Central memory CD8-positive, alpha-beta T cell (primary cell): ENCODE data around the gene HOXA6.
A peak's percentile ranks its signal among the peaks of the same experiment; 100 is the strongest.

ENCODE experiments used
- ATAC-seq: fragments of 150-1000 bp; cut with Tn5 transposase; replicated peaks from 2 replicates; pipeline ENCODE4 v1.10.0; 2022; ENCODE audit warnings: mild to moderate bottlenecking, moderate FRiP score, moderate number of reproducible peaks; ENCODE audit not compliant: poor library complexity, severe bottlenecking; ENCODE audit errors: extremely low read depth
- DNase-seq, 2 donors: peaks; one replicate each; pipeline ENCODE4 v3.0.0; 2021; ENCODE audit warnings: low spot score in 2 of 2
- H3K27ac Mint-ChIP-seq: one replicate; pipeline ENCODE4 v1.8.0; 2022; ENCODE audit warnings: low read depth, mild to moderate bottlenecking, moderate library complexity, mixed read lengths
- H3K27me3 Mint-ChIP-seq: one replicate; pipeline ENCODE4 v1.8.0; 2022; ENCODE audit warnings: mixed read lengths
- H3K36me3 Mint-ChIP-seq: one replicate; pipeline ENCODE4 v1.8.0; 2022; ENCODE audit warnings: mild to moderate bottlenecking, moderate library complexity, mixed read lengths; ENCODE audit not compliant: insufficient read depth
- H3K4me1 Mint-ChIP-seq: one replicate; pipeline ENCODE4 v1.8.0; 2022; ENCODE audit warnings: mixed read lengths
- H3K4me3 Mint-ChIP-seq: one replicate; pipeline ENCODE4 v1.8.0; 2022; ENCODE audit warnings: mild to moderate bottlenecking, moderate library complexity, mixed read lengths
- H3K9me3 Mint-ChIP-seq: one replicate; pipeline ENCODE4 v1.8.0; 2022; ENCODE audit warnings: mixed read lengths

HOXA6 gene

DNA sequence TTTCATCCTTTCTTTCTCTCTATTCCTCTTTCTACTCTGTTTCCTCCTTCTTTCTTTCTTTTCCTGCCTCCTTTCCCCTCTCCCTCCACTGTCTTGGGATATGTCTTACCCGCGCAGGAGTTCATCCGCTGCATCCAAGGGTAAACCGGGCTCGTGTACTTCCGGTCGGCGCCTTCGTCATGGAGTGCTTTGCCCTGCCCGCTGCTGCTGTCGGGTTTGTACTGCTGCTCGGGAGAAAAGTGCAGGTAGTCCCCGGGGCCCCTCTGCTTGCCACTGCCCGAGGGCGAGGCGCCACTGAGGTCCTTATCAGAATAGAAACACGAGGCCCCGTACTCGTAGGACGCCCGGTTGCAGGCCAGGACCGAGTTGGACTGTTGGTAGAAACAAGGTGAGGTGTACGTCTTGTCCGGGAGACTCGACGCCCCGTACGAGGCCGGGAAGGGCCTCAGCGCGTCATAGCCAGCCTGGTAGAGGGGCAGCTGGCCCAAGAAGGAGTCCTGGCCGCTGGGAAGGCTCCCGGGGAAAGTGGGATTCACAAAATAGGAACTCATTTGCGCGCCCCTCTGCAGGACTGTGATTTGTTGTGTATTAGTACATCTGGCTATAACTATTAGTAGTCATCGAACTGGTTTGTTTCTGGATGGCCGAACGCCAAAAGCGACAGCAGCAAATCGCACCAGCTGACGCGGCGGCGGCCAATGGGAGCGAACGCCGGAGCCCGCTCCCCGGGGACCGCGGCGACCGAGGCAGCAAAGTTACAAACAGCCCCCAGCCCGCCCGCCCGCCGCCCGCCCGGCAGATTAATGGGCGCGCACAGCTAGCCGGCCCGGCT is at the start of gene HOXA6:
Gene HOXA6 (minus strand): TSS at position 576 of the 832 bp plus-strand sequence. CDS start 25 bp downstream, at position 551.
- H3K36me3 Mint-ChIP-seq = peaks cover 9% of the 10 kb centered on the region
- H3K4me1 Mint-ChIP-seq = peaks cover 27% of the 10 kb centered on the region
- H3K27ac Mint-ChIP-seq = no peak within 1 kb of the TSS
- DNase-seq = no peak
- peaks cover 79% of the 10 kb centered on the region for H3K27me3 Mint-ChIP-seq
- peak within 1 kb of the TSS; percentile 41 for H3K4me3 Mint-ChIP-seq
- ATAC-seq = no peak
- H3K9me3 Mint-ChIP-seq = no peaks in the 10 kb centered on the region

DNA sequence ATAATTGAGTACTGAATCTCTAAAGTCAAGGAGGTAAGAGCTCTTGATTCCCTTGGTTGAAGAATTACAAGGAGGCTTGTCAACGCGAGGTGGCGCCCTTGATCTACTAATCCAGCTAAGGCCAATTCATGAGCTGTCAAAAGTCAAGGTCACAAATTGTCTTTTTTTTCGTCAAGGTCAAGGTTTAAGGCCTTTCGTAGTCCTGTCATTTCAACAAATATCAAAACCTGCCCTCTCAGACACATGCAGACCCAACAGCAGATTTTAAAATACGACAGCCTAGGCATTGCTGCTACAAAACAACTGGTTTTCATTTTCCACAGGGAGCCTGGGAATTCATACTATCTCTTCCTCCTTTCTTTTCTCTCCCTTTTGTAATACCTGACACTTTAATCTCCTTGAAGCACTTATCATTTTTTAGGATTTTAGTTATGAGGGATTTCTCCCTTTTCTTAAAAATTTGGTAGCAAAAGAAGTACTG is 48.8 kb upstream of the HOXA6 start:
- H3K4me3 Mint-ChIP-seq = no peak overlapping the region
- DNase-seq (peak; percentile 71 to 82), ATAC-seq (no peak)
- peaks cover 95% of the 10 kb centered on the region for H3K27me3 Mint-ChIP-seq
- H3K4me1 Mint-ChIP-seq = peaks cover 23% of the 10 kb centered on the region
- no peak overlapping the region for H3K27ac Mint-ChIP-seq
- peaks cover 16% of the 10 kb centered on the region for H3K36me3 Mint-ChIP-seq
- no peaks in the 10 kb centered on the region for H3K9me3 Mint-ChIP-seq

DNA sequence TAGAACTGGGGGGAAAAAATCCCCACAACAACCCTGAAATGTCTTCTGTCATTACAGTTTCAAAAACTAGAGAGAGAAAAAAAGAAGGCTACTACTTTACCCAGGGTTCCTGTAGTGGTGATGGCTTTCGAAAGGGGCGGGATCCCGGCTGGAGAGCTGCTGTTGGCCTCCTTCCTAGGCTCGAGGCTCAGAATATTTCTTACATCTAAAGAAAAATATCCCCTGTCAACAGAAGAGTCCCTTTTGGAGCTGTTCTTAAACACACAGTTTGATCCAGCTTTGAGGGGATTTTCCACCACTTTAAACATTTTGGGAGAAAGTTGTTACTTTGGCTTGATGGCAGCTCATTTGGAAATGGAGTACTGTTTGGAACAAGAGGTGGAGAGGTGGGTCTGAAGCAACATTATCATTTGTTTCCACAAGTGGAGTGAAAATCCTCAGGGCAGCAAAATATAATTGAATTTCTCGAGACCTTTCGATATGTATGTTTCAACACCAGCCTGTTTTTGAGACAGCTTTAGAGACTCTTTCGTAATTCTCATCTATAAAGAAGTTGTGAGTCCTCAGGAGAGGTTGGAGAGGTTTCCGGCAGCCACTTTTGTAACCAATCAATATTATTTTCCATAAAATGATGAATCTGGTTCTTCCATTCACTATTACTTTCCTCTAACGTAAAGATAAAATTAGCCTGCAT is 47.3 kb upstream of the HOXA6 start:
- no peaks in the 10 kb centered on the region for H3K9me3 Mint-ChIP-seq
- no peak overlapping the region for H3K27ac Mint-ChIP-seq
- DNase-seq (no peak), ATAC-seq (no peak)
- peaks cover 10% of the 10 kb centered on the region for H3K4me1 Mint-ChIP-seq
- peaks cover 95% of the 10 kb centered on the region for H3K27me3 Mint-ChIP-seq
- H3K4me3 Mint-ChIP-seq = no peak overlapping the region
- peaks cover 9% of the 10 kb centered on the region for H3K36me3 Mint-ChIP-seq

DNA sequence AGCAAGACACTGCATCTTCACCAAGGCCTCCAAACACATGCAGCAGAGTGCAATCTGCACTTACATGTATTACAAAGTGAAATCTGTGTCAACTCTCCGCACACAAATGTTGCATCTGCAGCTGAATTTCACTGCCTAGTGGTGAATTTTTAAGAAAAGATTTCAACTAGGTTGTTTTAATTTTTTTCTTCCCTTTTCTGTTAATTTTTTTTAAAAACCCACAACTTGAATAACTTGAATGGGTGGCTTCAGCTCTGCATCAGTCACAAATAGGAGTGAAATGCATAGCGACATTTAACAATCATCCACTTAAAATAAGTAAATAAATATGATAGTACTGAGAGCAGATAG is 46.4 kb upstream of the HOXA6 start:
- ATAC-seq (no peak), DNase-seq (no peak)
- Mint-ChIP-seq H3K36me3 (peaks cover 9% of the 10 kb centered on the region), H3K4me3 (no peak overlapping the region), H3K27ac (no peak overlapping the region), H3K9me3 (no peaks in the 10 kb centered on the region), H3K27me3 (peaks cover 96% of the 10 kb centered on the region), H3K4me1 (peaks cover 14% of the 10 kb centered on the region)

DNA sequence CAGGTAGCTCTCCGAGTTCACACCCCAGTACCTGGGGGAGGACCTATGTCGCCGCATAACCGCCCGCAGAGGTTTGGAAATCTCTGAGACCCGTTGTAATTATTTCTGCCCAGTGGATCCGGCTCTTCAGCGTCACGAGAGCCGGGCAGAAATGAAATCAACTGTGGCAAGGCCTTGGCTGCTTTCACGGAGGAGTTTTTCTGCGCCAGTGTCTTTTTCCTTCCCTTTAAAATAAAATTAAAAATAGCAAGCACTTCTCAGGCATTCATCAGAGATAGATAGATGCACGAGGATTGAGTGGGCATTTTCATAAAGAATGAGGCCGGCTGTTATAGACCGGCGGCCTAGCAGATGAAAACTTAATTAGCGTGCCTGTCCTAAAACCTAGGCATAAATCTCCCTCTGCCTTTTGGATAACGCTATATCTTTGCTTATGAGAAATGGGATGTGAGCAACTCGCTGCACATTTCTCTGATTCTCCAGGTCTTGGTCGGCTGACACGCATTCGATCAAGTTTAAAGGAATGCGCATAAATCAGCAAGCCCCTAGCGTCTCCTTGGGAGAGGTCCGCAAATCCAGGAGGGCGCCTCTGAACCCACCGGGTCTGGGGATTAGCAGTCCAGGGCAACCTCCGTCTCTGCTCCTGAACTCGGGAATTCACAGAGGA is 45.9 kb upstream of the HOXA6 start:
- peaks cover 6% of the 10 kb centered on the region for H3K36me3 Mint-ChIP-seq
- no peaks in the 10 kb centered on the region for H3K9me3 Mint-ChIP-seq
- H3K27ac Mint-ChIP-seq = no peak overlapping the region
- H3K27me3 Mint-ChIP-seq = peaks cover 96% of the 10 kb centered on the region
- ATAC-seq (no peak), DNase-seq (no peak)
- peaks cover 15% of the 10 kb centered on the region for H3K4me1 Mint-ChIP-seq
- peak overlapping the region; percentile 13 for H3K4me3 Mint-ChIP-seq

DNA sequence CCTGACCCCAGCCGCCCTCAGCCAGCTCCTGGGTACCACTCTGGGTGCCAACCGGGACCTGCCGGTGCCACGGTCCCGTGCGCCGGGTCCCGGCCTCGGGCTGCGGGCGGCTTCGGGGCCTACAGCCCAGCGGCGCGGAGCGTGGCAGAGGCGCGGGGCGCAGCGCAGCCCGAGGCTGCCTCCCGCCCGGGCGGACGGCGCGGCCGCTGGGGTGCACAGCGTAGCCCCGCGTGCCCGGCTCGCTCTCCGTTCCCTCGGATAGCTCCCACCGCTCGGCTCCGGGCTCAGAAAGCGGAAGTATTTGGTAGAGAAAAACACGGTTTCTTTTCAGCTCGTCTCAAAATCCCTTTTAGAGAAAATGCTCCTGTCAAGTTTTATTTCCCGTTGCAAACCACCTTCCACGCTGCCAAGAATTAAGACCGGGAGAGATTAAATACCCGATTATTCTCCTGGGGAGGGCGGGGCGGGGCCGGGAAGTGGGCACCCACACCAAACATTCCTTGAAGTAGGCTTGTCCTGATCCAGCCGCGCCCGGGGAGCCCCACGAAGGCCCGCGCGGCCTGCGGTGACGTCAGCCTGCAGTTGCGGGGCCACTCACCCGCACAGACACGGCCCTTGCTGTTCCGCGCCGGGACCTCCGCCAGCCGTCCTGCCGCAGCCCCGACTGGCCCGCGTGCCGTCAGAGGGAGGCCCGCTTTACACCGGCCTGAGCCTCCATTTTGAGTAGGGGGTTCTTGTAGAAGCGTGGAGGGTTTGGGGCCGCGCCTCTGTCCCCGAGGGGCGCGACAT is 45.2 kb upstream of the HOXA6 start:
- peaks cover 23% of the 10 kb centered on the region for H3K4me1 Mint-ChIP-seq
- ATAC-seq (no peak), DNase-seq (no peak)
- H3K36me3 Mint-ChIP-seq = peaks cover 11% of the 10 kb centered on the region
- H3K27me3 Mint-ChIP-seq = peaks cover 96% of the 10 kb centered on the region
- H3K9me3 Mint-ChIP-seq = no peaks in the 10 kb centered on the region
- no peak overlapping the region for H3K27ac Mint-ChIP-seq
- H3K4me3 Mint-ChIP-seq = peak overlapping the region; percentile 40

DNA sequence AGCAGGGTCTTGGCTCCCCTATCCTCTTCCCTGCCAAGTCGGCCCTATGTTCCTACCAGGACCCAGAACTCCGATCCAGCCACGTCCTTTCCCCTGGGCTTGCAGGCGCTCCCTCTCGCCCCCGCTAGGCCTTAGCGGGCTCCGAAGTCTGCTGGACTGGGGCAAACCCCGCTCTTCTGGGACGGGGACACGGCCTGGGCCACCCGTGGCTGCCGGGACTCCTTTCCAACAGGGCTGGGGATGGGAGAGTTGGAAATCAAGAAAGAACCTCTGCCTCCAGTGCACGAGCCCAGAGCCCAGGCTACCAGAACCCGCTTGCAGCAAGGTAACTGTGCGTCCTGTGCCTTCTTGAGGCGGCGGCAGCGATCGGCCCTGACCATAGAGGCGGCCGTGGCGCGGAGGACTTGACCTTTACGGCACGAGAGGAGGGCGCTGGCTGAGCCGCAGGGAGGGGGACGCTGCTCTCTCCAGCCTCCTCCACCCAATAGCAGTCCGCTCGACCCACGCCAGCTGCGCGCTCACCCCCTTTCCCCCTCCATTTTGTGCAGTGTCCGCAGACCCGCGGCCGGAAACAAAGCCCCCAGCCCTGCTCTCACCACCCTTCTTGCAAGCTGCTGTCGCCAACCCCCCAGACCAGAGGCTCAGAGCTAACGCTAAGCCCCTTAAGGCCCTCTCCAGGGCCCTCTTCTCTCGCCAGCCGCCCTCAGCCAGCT is 44.4 kb upstream of the HOXA6 start:
- peaks cover 29% of the 10 kb centered on the region for H3K4me1 Mint-ChIP-seq
- ATAC-seq (no peak), DNase-seq (no peak)
- H3K4me3 Mint-ChIP-seq = peak overlapping the region; percentile 29
- no peaks in the 10 kb centered on the region for H3K9me3 Mint-ChIP-seq
- peaks cover 10% of the 10 kb centered on the region for H3K36me3 Mint-ChIP-seq
- H3K27me3 Mint-ChIP-seq = peaks cover 96% of the 10 kb centered on the region
- H3K27ac Mint-ChIP-seq = no peak overlapping the region

DNA sequence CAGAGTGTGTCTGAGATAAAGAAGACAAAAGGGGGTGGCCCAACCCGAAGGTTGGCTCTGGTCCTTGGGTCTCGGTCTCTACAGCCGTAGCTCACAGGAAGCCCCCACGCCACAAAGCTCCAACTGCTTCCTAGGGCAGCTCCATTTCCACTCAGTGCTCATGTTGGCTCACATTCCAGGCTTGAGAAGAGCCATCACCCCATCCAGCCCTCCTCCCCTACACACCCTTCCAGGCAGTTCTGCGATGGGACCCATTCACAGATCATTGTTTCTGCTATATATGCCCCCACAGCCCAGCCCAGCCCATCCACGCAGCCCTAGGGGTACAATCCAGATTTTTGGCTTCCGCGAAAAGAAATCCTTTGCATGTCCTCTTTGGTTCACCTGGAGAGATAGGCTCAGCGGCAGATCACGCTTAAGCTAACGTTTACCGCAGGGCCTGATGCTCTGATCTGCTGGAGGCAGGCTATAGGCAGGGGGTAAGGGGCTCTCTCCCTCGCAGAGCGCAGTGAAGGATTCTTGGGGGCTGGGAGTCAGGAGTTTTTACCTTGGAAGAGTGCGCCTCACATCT is 43.7 kb upstream of the HOXA6 start:
- Mint-ChIP-seq H3K4me3 (peak overlapping the region; percentile 19), H3K9me3 (no peaks in the 10 kb centered on the region), H3K4me1 (peaks cover 31% of the 10 kb centered on the region), H3K27ac (no peak overlapping the region), H3K27me3 (peaks cover 96% of the 10 kb centered on the region), H3K36me3 (peaks cover 10% of the 10 kb centered on the region)
- DNase-seq (no peak), ATAC-seq (no peak)

DNA sequence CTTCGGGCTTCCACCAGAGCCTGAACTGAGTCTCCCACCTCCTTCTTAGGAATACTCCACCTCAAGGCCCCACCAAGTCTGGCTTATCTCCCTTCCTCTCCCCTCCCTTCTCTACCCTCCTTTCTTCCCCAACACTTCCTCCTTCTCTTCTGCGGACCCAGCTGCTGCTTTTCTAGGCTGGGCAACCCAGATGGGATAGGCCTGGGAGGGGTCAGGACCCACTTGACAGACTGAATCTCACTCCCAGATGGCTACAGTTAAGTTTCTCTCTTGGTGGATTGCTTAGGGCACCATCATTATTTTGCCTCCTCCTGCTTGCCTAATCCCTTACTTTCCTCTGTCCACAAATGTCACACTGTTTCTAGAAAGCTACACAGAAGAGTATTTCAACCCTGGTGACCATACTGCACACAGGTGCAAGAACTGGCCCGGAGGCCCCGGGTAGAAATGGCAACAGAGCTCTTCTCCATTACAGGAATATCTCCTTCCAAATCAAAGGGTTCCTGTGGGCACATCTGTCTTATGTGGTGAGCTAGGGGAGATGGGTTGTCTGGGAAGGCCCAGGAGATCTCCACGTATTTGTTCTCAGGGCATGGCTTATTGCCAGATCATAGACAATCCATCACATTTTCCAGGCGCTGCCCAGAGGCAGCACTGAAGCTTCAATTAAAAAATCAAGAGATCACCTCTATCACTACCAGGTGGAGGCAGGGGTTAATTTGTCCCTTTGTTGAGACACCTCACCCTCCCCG is 42.6 kb upstream of the HOXA6 start:
- peaks cover 96% of the 10 kb centered on the region for H3K27me3 Mint-ChIP-seq
- no peaks in the 10 kb centered on the region for H3K9me3 Mint-ChIP-seq
- ATAC-seq (no peak), DNase-seq (no peak)
- peaks cover 14% of the 10 kb centered on the region for H3K36me3 Mint-ChIP-seq
- H3K4me3 Mint-ChIP-seq = peak overlapping the region; percentile 71
- peaks cover 42% of the 10 kb centered on the region for H3K4me1 Mint-ChIP-seq
- no peak overlapping the region for H3K27ac Mint-ChIP-seq

DNA sequence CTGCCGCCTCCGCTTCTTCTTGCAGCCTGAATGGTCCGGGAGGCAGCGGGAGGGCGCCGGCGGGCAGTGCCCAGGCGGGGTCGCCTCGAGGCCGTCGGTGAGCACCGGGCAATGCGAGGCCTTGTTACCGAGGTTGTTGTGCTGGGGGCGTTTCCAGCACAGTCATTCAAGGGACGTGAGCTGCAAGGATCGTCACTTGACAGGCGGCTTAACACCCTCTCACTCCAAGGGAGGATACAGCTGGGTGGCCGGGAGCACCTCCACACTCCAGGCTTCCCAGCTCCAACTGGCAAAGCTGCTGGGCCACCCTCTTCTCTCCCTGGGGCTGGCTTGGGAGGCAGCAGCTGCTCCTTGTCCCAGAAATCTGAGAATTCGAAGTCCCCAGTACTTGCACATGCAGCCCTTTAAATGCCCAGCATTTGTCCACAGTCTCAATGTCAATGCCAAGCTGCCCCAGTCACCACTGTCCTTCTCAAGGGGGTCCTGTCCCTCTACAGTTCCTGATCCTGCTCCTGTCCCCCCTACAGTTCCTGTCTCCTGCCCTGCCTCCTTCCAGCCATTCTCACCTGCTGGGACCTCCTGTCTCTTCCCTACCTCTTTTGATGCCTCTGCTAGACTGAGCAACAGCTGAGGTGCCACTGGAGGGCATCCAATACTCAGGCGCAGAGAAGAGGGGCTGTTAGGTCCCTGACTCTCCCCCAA is 41.9 kb upstream of the HOXA6 start:
- Mint-ChIP-seq H3K27me3 (peaks cover 96% of the 10 kb centered on the region), H3K36me3 (peaks cover 21% of the 10 kb centered on the region), H3K27ac (no peak overlapping the region), H3K9me3 (no peaks in the 10 kb centered on the region), H3K4me1 (peaks cover 49% of the 10 kb centered on the region), H3K4me3 (peak overlapping the region; percentile 71)
- ATAC-seq (no peak), DNase-seq (no peak)
